Muscle layer of duodenum (tissue), 2 donors: ENCODE measurements around the gene LCMT2.

Experiments used
- H3K27ac ChIP-seq: one replicate; pipeline ENCODE4 v1.7.0; 2013; ENCODE audit warnings: mild to moderate bottlenecking, low read length
- H3K27me3 ChIP-seq: one replicate; pipeline ENCODE4 v1.7.0; 2013; ENCODE audit warnings: low read depth, mild to moderate bottlenecking, control low read depth, low read length
- H3K36me3 ChIP-seq, 2 donors: one replicate each; pipeline ENCODE4 v1.7.0; 2013; ENCODE audit warnings: low read length in 2 of 2, control low read depth in 1 of 2, mild to moderate bottlenecking in 1 of 2; ENCODE audit not compliant: insufficient read depth in 2 of 2, control insufficient read depth in 1 of 2
- H3K4me1 ChIP-seq, 2 donors: one replicate each; pipeline ENCODE4 v1.7.0; 2013; ENCODE audit warnings: low read length in 2 of 2, mild to moderate bottlenecking in 2 of 2, control low read depth in 1 of 2, moderate library complexity in 1 of 2; ENCODE audit not compliant: insufficient read depth in 2 of 2, control insufficient read depth in 1 of 2
- H3K4me3 ChIP-seq, 2 donors: one replicate each; pipeline ENCODE4 v1.7.0; 2013; ENCODE audit warnings: low read length in 2 of 2, low read depth in 1 of 2, mild to moderate bottlenecking in 1 of 2
- H3K9me3 ChIP-seq, 2 donors: one replicate each; pipeline ENCODE4 v1.7.0; 2013; ENCODE audit warnings: low read length in 2 of 2, control low read depth in 1 of 2, mild to moderate bottlenecking in 1 of 2; ENCODE audit not compliant: control insufficient read depth in 1 of 2
- donor health status: healthy.

LCMT2 gene

GRCh38 chr15:43346305-43346704 lies 15.9 kb upstream of the LCMT2 start:
- Histone ChIP-seq H3K27ac (no peak overlapping the region), H3K27me3 (no peaks in the 10 kb centered on the region), H3K4me1 (no peaks in the 10 kb centered on the region), H3K9me3 (no peaks in the 10 kb centered on the region), H3K36me3 (peaks cover 13 to 36% of the 10 kb centered on the region in 2 donors), H3K4me3 (no peak overlapping the region)

GRCh38 chr15:43330780-43331087 lies 361 bp upstream of the LCMT2 start:
- H3K36me3 ChIP-seq = peaks cover under 1 to 5% of the 10 kb centered on the region in 2 donors
- H3K9me3 ChIP-seq = no peaks in the 10 kb centered on the region
- H3K27me3 ChIP-seq = no peaks in the 10 kb centered on the region
- peak overlapping the region; percentile 81 to 91 for H3K4me3 ChIP-seq
- peak overlapping the region; percentile 88 for H3K27ac ChIP-seq
- peaks cover 12 to 15% of the 10 kb centered on the region in 2 donors for H3K4me1 ChIP-seq

- H3K27me3 ChIP-seq = no peaks in the 10 kb centered on the region
- H3K27ac ChIP-seq = peak overlapping the region; percentile 88
- H3K4me1 ChIP-seq = peaks cover 12 to 15% of the 10 kb centered on the region in 2 donors
- H3K36me3 ChIP-seq = peaks cover 0 to 5% of the 10 kb centered on the region in 2 donors
- H3K9me3 ChIP-seq = no peaks in the 10 kb centered on the region
- peak overlapping the region; percentile 81 to 91 for H3K4me3 ChIP-seq
These were observed 985 bp downstream of the LCMT2 start for GRCh38 chr15:43329217-43329959.

GRCh38 chr15:43325039-43325684 lies 5.2 kb downstream of the LCMT2 start:
- no peak overlapping the region for H3K27ac ChIP-seq

GRCh38 chr15:43318990-43319771 lies 11.2 kb downstream of the LCMT2 start:
- Histone ChIP-seq H3K27ac (no peak overlapping the region), H3K4me1 (no peaks in the 10 kb centered on the region), H3K36me3 (no peaks in the 10 kb centered on the region), H3K27me3 (no peaks in the 10 kb centered on the region), H3K4me3 (no peak overlapping the region), H3K9me3 (no peaks in the 10 kb centered on the region)

More at GRCh38 chr15:43325039-43325684, 5.2 kb downstream of the LCMT2 start:
- H3K9me3 ChIP-seq = no peaks in the 10 kb centered on the region
- H3K36me3 ChIP-seq = peaks cover 0 to 5% of the 10 kb centered on the region in 2 donors
- peaks cover 12 to 15% of the 10 kb centered on the region in 2 donors for H3K4me1 ChIP-seq
- no peaks in the 10 kb centered on the region for H3K27me3 ChIP-seq
- no peak overlapping the region for H3K4me3 ChIP-seq

GRCh38 chr15:43317566-43318184 lies 12.7 kb downstream of the LCMT2 start:
- Histone ChIP-seq H3K4me3 (no peak overlapping the region), H3K27ac (no peak overlapping the region)

GRCh38 chr15:43316971-43317346 lies 13.4 kb downstream of the LCMT2 start:
- Histone ChIP-seq H3K4me3 (no peak overlapping the region), H3K27me3 (no peaks in the 10 kb centered on the region), H3K4me1 (no peaks in the 10 kb centered on the region), H3K27ac (no peak overlapping the region), H3K36me3 (no peaks in the 10 kb centered on the region), H3K9me3 (no peaks in the 10 kb centered on the region)

More at GRCh38 chr15:43317566-43318184, 12.7 kb downstream of the LCMT2 start:
- Histone ChIP-seq H3K36me3 (no peaks in the 10 kb centered on the region), H3K9me3 (no peaks in the 10 kb centered on the region), H3K4me1 (no peaks in the 10 kb centered on the region), H3K27me3 (no peaks in the 10 kb centered on the region)

GRCh38 chr15:43316016-43316970 lies 14.1 kb downstream of the LCMT2 start:
- Histone ChIP-seq H3K4me1 (no peaks in the 10 kb centered on the region), H3K9me3 (no peaks in the 10 kb centered on the region), H3K27ac (no peak overlapping the region), H3K36me3 (no peaks in the 10 kb centered on the region), H3K27me3 (no peaks in the 10 kb centered on the region), H3K4me3 (no peak overlapping the region)

GRCh38 chr15:43314171-43314570 lies 16.2 kb downstream of the LCMT2 start:
- Histone ChIP-seq H3K9me3 (no peaks in the 10 kb centered on the region), H3K27ac (no peak overlapping the region), H3K4me1 (no peaks in the 10 kb centered on the region), H3K36me3 (no peaks in the 10 kb centered on the region), H3K4me3 (no peak overlapping the region), H3K27me3 (no peaks in the 10 kb centered on the region)

GRCh38 chr15:43312378-43312777 lies 18.0 kb downstream of the LCMT2 start:
- Histone ChIP-seq H3K27ac (no peak overlapping the region), H3K4me1 (no peaks in the 10 kb centered on the region), H3K36me3 (no peaks in the 10 kb centered on the region), H3K9me3 (no peaks in the 10 kb centered on the region), H3K27me3 (peaks cover 2% of the 10 kb centered on the region), H3K4me3 (no peak overlapping the region)
